GM21717 (cell line): ENCODE data around the gene SLC66A2.
"Not testable (repeated sequence)": the region's sequence is repeated elsewhere in the genome, so short reads cannot be mapped to it uniquely, and the experiment has no call there.

ENCODE experiments used
- ATAC-seq: cut with Tn5 transposase; IDR thresholded peaks from one replicate; pipeline ENCODE4 v1.9.1; 2021; ENCODE audit warnings: mild to moderate bottlenecking, moderate library complexity; ENCODE audit not compliant: unreplicated experiment

The SLC66A2 gene

GRCh38 chr18:79883461-79884293, 67.8 kb downstream of the SLC66A2 start:
- no peak for ATAC-seq

GRCh38 chr18:79882522-79883241, 68.8 kb downstream of the SLC66A2 start:
- ATAC-seq: no peak

GRCh38 chr18:79881695-79882094, 69.8 kb downstream of the SLC66A2 start:
- ATAC-seq: no peak

GRCh38 chr18:79879566-79879965, 71.9 kb downstream of the SLC66A2 start:
- ATAC-seq: no peak

- ATAC-seq: no peak
Observed at GRCh38 chr18:79878741-79879378, 72.6 kb downstream of the SLC66A2 start.

- not testable (repeated sequence) for ATAC-seq
Observed at GRCh38 chr18:79878246-79878645, 73.2 kb downstream of the SLC66A2 start.

- ATAC-seq: no peak
Observed at GRCh38 chr18:79877163-79878091, 74.0 kb downstream of the SLC66A2 start.

- ATAC-seq: no peak
Observed at GRCh38 chr18:79876497-79876896, 75.0 kb downstream of the SLC66A2 start.

GRCh38 chr18:79875931-79876461, 75.5 kb downstream of the SLC66A2 start:
- no peak for ATAC-seq

GRCh38 chr18:79875531-79875919, 75.9 kb downstream of the SLC66A2 start:
- ATAC-seq: no peak

- no peak for ATAC-seq
Observed at GRCh38 chr18:79874553-79875530, 76.6 kb downstream of the SLC66A2 start.

- no peak for ATAC-seq
Observed at GRCh38 chr18:79873449-79874110, 77.9 kb downstream of the SLC66A2 start.

- ATAC-seq: no peak
Observed at GRCh38 chr18:79872527-79873444, 78.7 kb downstream of the SLC66A2 start.

- no peak for ATAC-seq
Observed at GRCh38 chr18:79871481-79872091, 79.9 kb downstream of the SLC66A2 start.

- no peak for ATAC-seq
Observed at GRCh38 chr18:79871026-79871390, 80.4 kb downstream of the SLC66A2 start.

GRCh38 chr18:79870301-79871025, 81.0 kb downstream of the SLC66A2 start:
- no peak for ATAC-seq
